ENCODE measurements around the gene ABLIM2. TPM values are rescaled to one million over a fixed set of nuclear protein-coding genes. Genes with fewer than 3 reads are reported as not detected.
A peak's percentile ranks its signal among the peaks of the same experiment; 100 is the strongest.

ABLIM2 gene
- polyA plus RNA-seq, 3 donors: 0.21 TPM; not detected in 2

- no peak overlapping the region for H3K4me2 ChIP-seq (replicated peaks; ENCODE audit: extremely low read depth, low read length, poor library complexity, severe bottlenecking)
- H3K4me3 ChIP-seq (replicated peaks in 1 of 3; ENCODE audit: low read depth in 2 of 3, low read length in 3 of 3): no peak overlapping the region
- no peaks in the 10 kb centered on the region for H3K4me1 Mint-ChIP-seq
- no peak for DNase-seq
- TF ChIP-seq CTCF (IDR thresholded peaks at IDR 0.05): no peak
- no peaks in the 10 kb centered on the region for H3K9me3 ChIP-seq (replicated peaks in 1 of 2; ENCODE audit: control insufficient read depth in 1 of 2, insufficient read depth in 1 of 2, low read length in 2 of 2)
- H3K27me3 Mint-ChIP-seq (ENCODE audit: low read depth in 3 of 3): peaks cover 1 to 5% (median 2%) of the 10 kb centered on the region in 3 donors
- no peaks in the 10 kb centered on the region for H3K27me3 ChIP-seq (ENCODE audit: control insufficient read depth in 2 of 2, insufficient read depth in 2 of 2, low read length in 2 of 2)
- no peaks in the 10 kb centered on the region for H3K4me1 ChIP-seq (ENCODE audit: control insufficient read depth in 1 of 2, insufficient read depth in 2 of 2, low read length in 2 of 2)
- H3K36me3 Mint-ChIP-seq: no peaks in the 10 kb centered on the region
- no peaks in the 10 kb centered on the region for H3K9me3 Mint-ChIP-seq
- intact Hi-C loops (cut with micrococcal nuclease): no loop called here
- no peaks in the 10 kb centered on the region for H3K79me2 ChIP-seq (ENCODE audit: insufficient read depth, low read length)
- H3K4me3 Mint-ChIP-seq: no peak overlapping the region
- H3K27ac ChIP-seq (ENCODE audit: low read depth in 1 of 2, low read length in 2 of 2): no peak overlapping the region
- H4K20me1 ChIP-seq (ENCODE audit: insufficient read depth, low read length): no peaks in the 10 kb centered on the region
- H3K27ac Mint-ChIP-seq: peak overlapping the region in 1 of 7 donors; percentile 1
- no peak overlapping the region for H3K9ac ChIP-seq (ENCODE audit: insufficient read depth, low read length, poor library complexity, severe bottlenecking)
- no peaks in the 10 kb centered on the region for H3K36me3 ChIP-seq (replicated peaks in 1 of 2; ENCODE audit: control insufficient read depth in 1 of 2, insufficient read depth in 2 of 2, low read length in 2 of 2)
- H2AFZ ChIP-seq (ENCODE audit: insufficient read depth, low read depth, low read length, poor library complexity, severe bottlenecking): no peak overlapping the region
- WGBS (ENCODE audit: insufficient coverage): 83% methylated on average over 6 of the region's 8 CpGs
Measured at GRCh38 chr4:8123389-8123788, 35.2 kb downstream of the ABLIM2 start.

GRCh38 chr4:8122746-8123145 lies 35.9 kb downstream of the ABLIM2 start:
- H3K9me3 Mint-ChIP-seq: peaks cover 0 to under 1% (median 0%) of the 10 kb centered on the region in 7 donors
- H3K27ac ChIP-seq (ENCODE audit: low read depth in 1 of 2, low read length in 2 of 2): no peak overlapping the region
- no peak for TF ChIP-seq CTCF (IDR thresholded peaks at IDR 0.05)
- H3K36me3 Mint-ChIP-seq: no peaks in the 10 kb centered on the region
- peaks cover 1 to 5% (median 2%) of the 10 kb centered on the region in 3 donors for H3K27me3 Mint-ChIP-seq (ENCODE audit: low read depth in 3 of 3)
- H3K79me2 ChIP-seq (ENCODE audit: insufficient read depth, low read length): no peaks in the 10 kb centered on the region
- no peaks in the 10 kb centered on the region for H3K4me1 ChIP-seq (ENCODE audit: control insufficient read depth in 1 of 2, insufficient read depth in 2 of 2, low read length in 2 of 2)
- no peak overlapping the region for H3K9ac ChIP-seq (ENCODE audit: insufficient read depth, low read length, poor library complexity, severe bottlenecking)
- H3K27ac Mint-ChIP-seq: no peak overlapping the region
- no peaks in the 10 kb centered on the region for H3K4me1 Mint-ChIP-seq
- H4K20me1 ChIP-seq (ENCODE audit: insufficient read depth, low read length): no peaks in the 10 kb centered on the region
- H3K27me3 ChIP-seq (ENCODE audit: control insufficient read depth in 2 of 2, insufficient read depth in 2 of 2, low read length in 2 of 2): no peaks in the 10 kb centered on the region
- H3K9me3 ChIP-seq (replicated peaks in 1 of 2; ENCODE audit: control insufficient read depth in 1 of 2, insufficient read depth in 1 of 2, low read length in 2 of 2): no peaks in the 10 kb centered on the region
- H2AFZ ChIP-seq (ENCODE audit: insufficient read depth, low read depth, low read length, poor library complexity, severe bottlenecking): no peak overlapping the region
- no peaks in the 10 kb centered on the region for H3K36me3 ChIP-seq (replicated peaks in 1 of 2; ENCODE audit: control insufficient read depth in 1 of 2, insufficient read depth in 2 of 2, low read length in 2 of 2)
- no peak overlapping the region for H3K4me2 ChIP-seq (replicated peaks; ENCODE audit: extremely low read depth, low read length, poor library complexity, severe bottlenecking)
- intact Hi-C loops (cut with micrococcal nuclease): no loop called here
- no peak overlapping the region for H3K4me3 ChIP-seq (replicated peaks in 1 of 3; ENCODE audit: low read depth in 2 of 3, low read length in 3 of 3)
- no peak for DNase-seq
- 83% methylated on average over 7 of the region's 10 CpGs for WGBS (ENCODE audit: insufficient coverage)
- H3K4me3 Mint-ChIP-seq: no peak overlapping the region
